Ishikawa (cell line): ENCODE measurements around the gene ERP44.

ENCODE experiments used
- CEBPB ChIP-seq: IDR thresholded peaks from 2 replicates; pipeline ENCODE4 v1.6.1; 2012
- CREB1 ChIP-seq: IDR thresholded peaks from 2 replicates; pipeline ENCODE4 v1.6.1; 2012; ENCODE audit warnings: low read depth
- EGR1 ChIP-seq: IDR thresholded peaks from 2 replicates; pipeline ENCODE4 v1.6.1; 2012
- EP300 ChIP-seq: IDR thresholded peaks from 2 replicates; pipeline ENCODE4 v1.6.1; 2012; ENCODE audit warnings: borderline replicate concordance
- FOXM1 ChIP-seq: IDR thresholded peaks from 2 replicates; pipeline ENCODE4 v1.6.1; 2012; ENCODE audit warnings: low read depth, borderline replicate concordance
- MAX ChIP-seq: IDR thresholded peaks from 2 replicates; pipeline ENCODE4 v1.6.1; 2012
- NFIC ChIP-seq: IDR thresholded peaks from 2 replicates; pipeline ENCODE4 v1.6.1; 2012
- RAD21 ChIP-seq: IDR thresholded peaks from 2 replicates; pipeline ENCODE4 v1.6.1; 2012; ENCODE audit warnings: low read depth
- REST ChIP-seq: IDR thresholded peaks from 2 replicates; pipeline ENCODE4 v1.6.1; 2012; ENCODE audit warnings: low read depth, mild to moderate bottlenecking
- TAF1 ChIP-seq: IDR thresholded peaks from 2 replicates; pipeline ENCODE4 v1.6.1; 2012; ENCODE audit warnings: low read depth, mild to moderate bottlenecking
- TCF12 ChIP-seq: IDR thresholded peaks from 2 replicates; pipeline ENCODE4 v1.6.1; 2012; ENCODE audit warnings: low read depth
- TEAD4 ChIP-seq: IDR thresholded peaks from 2 replicates; pipeline ENCODE4 v1.6.1; 2012
- USF1 ChIP-seq: IDR thresholded peaks from 2 replicates; pipeline ENCODE4 v1.6.1; 2012
- YY1 ChIP-seq: IDR thresholded peaks from 2 replicates; pipeline ENCODE4 v1.6.1; 2012; ENCODE audit warnings: low read depth
- ZBTB7A ChIP-seq: IDR thresholded peaks from 2 replicates; pipeline ENCODE4 v1.6.1; 2012; ENCODE audit warnings: low read depth

ERP44 gene

GRCh38 chr9:100100146-100100667 is 1.4 kb upstream of the ERP44 start:
- TF ChIP-seq CEBPB (no peak), NFIC (no peak), EGR1 (no peak), CREB1 (no peak), TAF1 (no peak), MAX (no peak), TEAD4 (no peak), USF1 (no peak), YY1 (no peak), REST (no peak), ZBTB7A (no peak), TCF12 (no peak), FOXM1 (no peak)

- TF ChIP-seq NFIC (no peak), ZBTB7A (no peak), FOXM1 (no peak)
Measured at GRCh38 chr9:100099722-100100042, 882 bp upstream of the ERP44 start.

GRCh38 chr9:100098046-100098886 is 534 bp downstream of the ERP44 start:
- TF ChIP-seq TEAD4 = no peak

- no peak for TF ChIP-seq MAX
- no peak for TF ChIP-seq CEBPB
- TF ChIP-seq NFIC = no peak
- TF ChIP-seq USF1 = no peak
- no peak for TF ChIP-seq REST
- no peak for TF ChIP-seq RAD21
- no peak for TF ChIP-seq TCF12
Measured at GRCh38 chr9:100096378-100096916, 2.4 kb downstream of the ERP44 start.

- no peak for TF ChIP-seq EP300
- no peak for TF ChIP-seq ZBTB7A
- no peak for TF ChIP-seq CEBPB
- no peak for TF ChIP-seq FOXM1
- TF ChIP-seq YY1 = no peak
- no peak for TF ChIP-seq CREB1
- TF ChIP-seq NFIC = no peak
Measured at GRCh38 chr9:100092066-100092465, 6.7 kb downstream of the ERP44 start.

GRCh38 chr9:100091650-100092049 is 7.2 kb downstream of the ERP44 start:
- TF ChIP-seq TEAD4 = no peak
- TF ChIP-seq USF1 = no peak
- TF ChIP-seq CEBPB = no peak
- no peak for TF ChIP-seq NFIC
- no peak for TF ChIP-seq EGR1
- TF ChIP-seq FOXM1 = no peak
- no peak for TF ChIP-seq RAD21
- TF ChIP-seq TAF1 = no peak
- TF ChIP-seq EP300 = no peak
- no peak for TF ChIP-seq MAX
- TF ChIP-seq YY1 = no peak
- TF ChIP-seq CREB1 = no peak
- no peak for TF ChIP-seq ZBTB7A
- no peak for TF ChIP-seq TCF12
- no peak for TF ChIP-seq REST
